Measurements from ENCODE around the gene PGAP2. TPM values are rescaled to one million over a fixed set of nuclear protein-coding genes. Genes with fewer than 3 reads are reported as not detected.

Gene PGAP2
- total RNA-seq, 1 experiment from 2014 or later: 39.5 TPM

- Histone ChIP-seq H3K4me1 (replicated peaks; ENCODE audit: insufficient read depth) (0 out of 2 replicates have a peak, but pooled peaks cover 3% of the 10 kb centered on the region), H2AFZ (no peak overlapping the region), H3K79me2 (ENCODE audit: low read depth) (peaks cover 38% of the 10 kb centered on the region), H3K4me2 (no peak overlapping the region), H3K9me2 (ENCODE audit: insufficient read depth) (no peaks in the 10 kb centered on the region), H3F3A (ENCODE audit: insufficient read depth, low read depth) (no peaks in the 10 kb centered on the region), H3K36me3 (ENCODE audit: low read depth) (no peaks in the 10 kb centered on the region), H3K27me3 (ENCODE audit: insufficient read depth, low read depth) (no peaks in the 10 kb centered on the region), H4K20me1 (ENCODE audit: insufficient read depth) (no peaks in the 10 kb centered on the region), H3K9me3 (ENCODE audit: insufficient read depth, low read depth) (no peaks in the 10 kb centered on the region), H3K27ac (no peak overlapping the region), H3K4me3 (no peak overlapping the region)
- intact Hi-C loops (cut with micrococcal nuclease; ENCODE audit: unreplicated experiment): no loop called here
- no peak for DNase-seq
- no peak for TF ChIP-seq CTCF (conservative IDR thresholded peaks at IDR 0.05)
- TF ChIP-seq EZH2 (IDR thresholded peaks at IDR 0.05; ENCODE audit: low read depth): no peak
- ChIA-PET CTCF (interaction anchor here (0.6 kb wide), 1 partner anchor 16 kb away, joined by 10 read pairs; no protein-coding TSS in a partner anchor), POLR2A (ENCODE audit: unreplicated experiment) (no interaction called here)
- no TSS peak for BruUV-seq (replicated peaks)
These were observed 27.4 kb downstream of the PGAP2 start for GRCh38 chr11:3835751-3836150.

DNA sequence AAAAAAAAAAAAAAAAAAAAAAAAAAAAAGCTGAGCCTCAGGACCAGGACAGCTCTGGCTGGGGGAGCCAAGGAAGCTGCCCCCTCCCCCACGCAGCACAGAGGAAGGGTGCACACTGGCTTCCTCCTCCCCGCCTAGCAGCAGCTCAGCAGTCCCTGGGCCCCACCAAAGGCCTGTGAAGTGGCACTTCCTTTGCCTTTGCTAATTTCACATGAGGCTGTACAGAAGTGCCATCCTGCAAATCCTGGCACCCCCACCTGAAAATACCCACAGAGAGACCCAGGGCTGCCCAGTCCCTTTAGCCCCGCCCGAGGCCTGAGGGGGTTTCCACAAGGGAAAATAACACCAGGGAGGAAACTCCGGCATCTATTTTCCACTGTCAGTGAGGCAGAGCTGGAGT lies 28.5 kb downstream of the PGAP2 start:
- ChIA-PET POLR2A (ENCODE audit: unreplicated experiment) (interaction anchor here (0.6 to 0.7 kb wide), 2 partner anchors 13 to 39 kb away, joined by 4 to 14 read pairs; no protein-coding TSS in a partner anchor), CTCF (no interaction called here)
- H3K79me2 ChIP-seq (ENCODE audit: low read depth): peaks cover 38% of the 10 kb centered on the region
- no peaks in the 10 kb centered on the region for H3K27me3 ChIP-seq (ENCODE audit: insufficient read depth, low read depth)
- no peak for DNase-seq
- H3F3A ChIP-seq (ENCODE audit: insufficient read depth, low read depth): no peaks in the 10 kb centered on the region
- no peaks in the 10 kb centered on the region for H4K20me1 ChIP-seq (ENCODE audit: insufficient read depth)
- H3K9me2 ChIP-seq (ENCODE audit: insufficient read depth): no peaks in the 10 kb centered on the region
- H3K4me3 ChIP-seq: no peak overlapping the region
- H3K27ac ChIP-seq: no peak overlapping the region
- no TSS peak for BruUV-seq (replicated peaks)
- TF ChIP-seq CTCF (conservative IDR thresholded peaks at IDR 0.05) (no peak), EZH2 (IDR thresholded peaks at IDR 0.05; ENCODE audit: low read depth) (no peak)
- H2AFZ ChIP-seq: no peak overlapping the region
- no peaks in the 10 kb centered on the region for H3K36me3 ChIP-seq (ENCODE audit: low read depth)
- H3K4me1 ChIP-seq (replicated peaks; ENCODE audit: insufficient read depth): peaks cover 6% of the 10 kb centered on the region
- no peak overlapping the region for H3K4me2 ChIP-seq
- H3K9me3 ChIP-seq (ENCODE audit: insufficient read depth, low read depth): no peaks in the 10 kb centered on the region
- intact Hi-C loops (cut with micrococcal nuclease; ENCODE audit: unreplicated experiment): no loop called here

DNA sequence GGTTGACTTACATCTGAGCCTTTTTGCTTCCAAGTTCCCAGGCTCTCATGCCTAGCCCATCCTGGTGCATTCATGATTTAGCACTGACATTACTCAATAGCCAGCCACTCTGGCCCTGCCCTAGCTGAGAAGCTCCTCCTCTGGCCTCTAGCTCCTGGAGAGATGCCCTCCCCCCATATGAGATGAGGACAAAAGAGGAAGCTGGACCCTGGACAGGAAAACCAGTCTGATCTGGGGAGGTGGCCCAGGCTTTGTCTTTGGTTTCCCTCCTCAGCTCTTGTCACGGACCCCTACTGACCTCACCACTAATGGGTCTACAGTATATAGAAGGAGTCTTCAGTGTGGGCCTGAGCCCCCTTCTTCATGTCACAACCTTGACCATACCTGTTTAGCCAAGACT lies 29.4 kb downstream of the PGAP2 start:
- Histone ChIP-seq H3K4me2 (no peak overlapping the region), H4K20me1 (ENCODE audit: insufficient read depth) (no peaks in the 10 kb centered on the region), H3F3A (ENCODE audit: insufficient read depth, low read depth) (no peaks in the 10 kb centered on the region), H3K9me2 (ENCODE audit: insufficient read depth) (no peaks in the 10 kb centered on the region), H3K9me3 (ENCODE audit: insufficient read depth, low read depth) (no peaks in the 10 kb centered on the region), H3K4me3 (no peak overlapping the region), H3K27ac (no peak overlapping the region), H2AFZ (no peak overlapping the region), H3K27me3 (ENCODE audit: insufficient read depth, low read depth) (no peaks in the 10 kb centered on the region), H3K79me2 (ENCODE audit: low read depth) (peaks cover 38% of the 10 kb centered on the region), H3K4me1 (replicated peaks; ENCODE audit: insufficient read depth) (peaks cover 10% of the 10 kb centered on the region), H3K36me3 (ENCODE audit: low read depth) (no peaks in the 10 kb centered on the region)
- CTCF ChIA-PET: no interaction called here
- no peak for DNase-seq
- TF ChIP-seq EZH2 (IDR thresholded peaks at IDR 0.05; ENCODE audit: low read depth): no peak
- TF ChIP-seq CTCF (conservative IDR thresholded peaks at IDR 0.05): no peak
- POLR2A ChIA-PET (ENCODE audit: unreplicated experiment): interaction anchor here (0.6 kb wide), 2 partner anchors 12 to 1446 kb away, joined by 4 read pairs; no protein-coding TSS in a partner anchor
- no TSS peak for BruUV-seq (replicated peaks)
- intact Hi-C loops (cut with micrococcal nuclease; ENCODE audit: unreplicated experiment): no loop called here

Data from PC-9 (cell line).